Measurements from ENCODE around the gene MCC.

Gene MCC

GRCh38 chr5:113058706-113059226 lies 429.5 kb downstream of the MCC start:
- DNase-seq (ENCODE audit: low read depth, low spot score) = no peak

- DNase-seq (ENCODE audit: low read depth, low spot score) = no peak
Observed at GRCh38 chr5:113058269-113058668, 430.0 kb downstream of the MCC start.

- DNase-seq (ENCODE audit: low read depth, low spot score) = no peak
Observed at GRCh38 chr5:113057557-113057984, 430.7 kb downstream of the MCC start.

- DNase-seq (ENCODE audit: low read depth, low spot score) = no peak
Observed at GRCh38 chr5:113056988-113057387, 431.3 kb downstream of the MCC start.

- no peak for DNase-seq (ENCODE audit: low read depth, low spot score)
Observed at GRCh38 chr5:113054899-113055298, 433.4 kb downstream of the MCC start.

GRCh38 chr5:113053511-113053995 lies 434.7 kb downstream of the MCC start:
- DNase-seq (ENCODE audit: low read depth, low spot score) = no peak

GRCh38 chr5:113052041-113052795 lies 436.0 kb downstream of the MCC start:
- no peak for DNase-seq (ENCODE audit: low read depth, low spot score)

GRCh38 chr5:113050721-113051382 lies 437.4 kb downstream of the MCC start:
- no peak for DNase-seq (ENCODE audit: low read depth, low spot score)

GRCh38 chr5:113048931-113049330 lies 439.3 kb downstream of the MCC start:
- DNase-seq (ENCODE audit: low read depth, low spot score) = no peak

GRCh38 chr5:113047733-113048652 lies 440.3 kb downstream of the MCC start:
- no peak for DNase-seq (ENCODE audit: low read depth, low spot score)

- DNase-seq (ENCODE audit: low read depth, low spot score) = no peak
Observed at GRCh38 chr5:113047234-113047633, 441.0 kb downstream of the MCC start.

- DNase-seq (ENCODE audit: low read depth, low spot score) = no peak
Observed at GRCh38 chr5:113044776-113045465, 443.3 kb downstream of the MCC start.

GRCh38 chr5:113043491-113043931 lies 444.7 kb downstream of the MCC start:
- DNase-seq (ENCODE audit: low read depth, low spot score) = no peak

GRCh38 chr5:113042491-113043243 lies 445.6 kb downstream of the MCC start:
- DNase-seq (ENCODE audit: low read depth, low spot score) = no peak

GRCh38 chr5:113040672-113041260 lies 447.5 kb downstream of the MCC start:
- no peak for DNase-seq (ENCODE audit: low read depth, low spot score)

- DNase-seq (ENCODE audit: low read depth, low spot score) = no peak
Observed at GRCh38 chr5:113039934-113040285, 448.3 kb downstream of the MCC start.

GRCh38 chr5:113039229-113039933 lies 448.9 kb downstream of the MCC start:
- no peak for DNase-seq (ENCODE audit: low read depth, low spot score)

GRCh38 chr5:113038714-113039113 lies 449.5 kb downstream of the MCC start:
- DNase-seq (ENCODE audit: low read depth, low spot score) = no peak

GRCh38 chr5:113038136-113038535 lies 450.1 kb downstream of the MCC start:
- DNase-seq (ENCODE audit: low read depth, low spot score) = no peak
